WTC11 (cell line): ENCODE data around the gene HEPHL1. TPM values are rescaled to one million over a fixed set of nuclear protein-coding genes. Genes with fewer than 3 reads are reported as not detected.

Experiments
- ETV6 ChIP-seq: sonication (generic); formaldehyde crosslinking; IDR thresholded peaks from 2 replicates; pipeline ENCODE4 v1.8.1; 2022; ENCODE audit warnings: mild to moderate bottlenecking, missing genetic modification reagents
- FOXK1 ChIP-seq: sonication (generic); formaldehyde crosslinking; IDR thresholded peaks from 2 replicates; pipeline ENCODE4 v1.8.0; 2022; ENCODE audit warnings: mild to moderate bottlenecking, moderate library complexity, missing genetic modification reagents
- FOXP1 ChIP-seq: sonication (generic); formaldehyde crosslinking; IDR thresholded peaks from 2 replicates; pipeline ENCODE4 v1.8.0; 2022; ENCODE audit warnings: missing genetic modification reagents, mild to moderate bottlenecking, moderate library complexity, borderline replicate concordance
- GTF2I ChIP-seq: fragments of 250-450 bp; sonication (Bioruptor Pico); conservative IDR thresholded peaks from 2 replicates; pipeline ENCODE4 v1.4.0; 2021; ENCODE audit warnings: mild to moderate bottlenecking
- JUN ChIP-seq: sonication (generic); formaldehyde crosslinking; IDR thresholded peaks from 2 replicates; pipeline ENCODE4 v1.8.0; 2023; ENCODE audit warnings: mild to moderate bottlenecking, missing genetic modification reagents
- MXD4 ChIP-seq: fragments of 250-450 bp; sonication (Bioruptor Pico); IDR thresholded peaks from 2 replicates; pipeline ENCODE4 v1.8.0; 2021; ENCODE audit warnings: mild to moderate bottlenecking, moderate library complexity, borderline replicate concordance
- NFE2L1 ChIP-seq: sonication (generic); formaldehyde crosslinking; IDR thresholded peaks from 2 replicates; pipeline ENCODE4 v1.8.1; 2023; ENCODE audit warnings: missing genetic modification reagents
- NFYB ChIP-seq: sonication (generic); formaldehyde crosslinking; conservative IDR thresholded peaks from 2 replicates; pipeline ENCODE4 v1.8.0; 2022; ENCODE audit warnings: low read depth, missing genetic modification reagents
- RELA ChIP-seq: sonication (generic); formaldehyde crosslinking; IDR thresholded peaks from 2 replicates; pipeline ENCODE4 v1.8.1; 2022; ENCODE audit warnings: missing genetic modification reagents, mild to moderate bottlenecking, borderline replicate concordance
- SMAD4 ChIP-seq: sonication (generic); formaldehyde crosslinking; IDR thresholded peaks from 2 replicates; pipeline ENCODE4 v1.8.0; 2022; ENCODE audit warnings: mild to moderate bottlenecking, missing genetic modification reagents
- SP1 ChIP-seq: sonication (generic); formaldehyde crosslinking; conservative IDR thresholded peaks from 2 replicates; pipeline ENCODE4 v1.8.1; 2022; ENCODE audit warnings: missing genetic modification reagents
- TEAD1 ChIP-seq: sonication (generic); formaldehyde crosslinking; IDR thresholded peaks from 2 replicates; pipeline ENCODE4 v1.8.0; 2022; ENCODE audit warnings: mild to moderate bottlenecking, missing genetic modification reagents
- TEAD4 ChIP-seq: sonication (generic); formaldehyde crosslinking; IDR thresholded peaks from 2 replicates; pipeline ENCODE4 v1.8.0; 2022; ENCODE audit warnings: mild to moderate bottlenecking, missing genetic modification reagents
- TP53 ChIP-seq: sonication (generic); formaldehyde crosslinking; IDR thresholded peaks from 2 replicates; pipeline ENCODE4 v1.8.1; 2023; ENCODE audit warnings: mild to moderate bottlenecking, missing genetic modification reagents
- ZNF219 ChIP-seq: sonication (generic); formaldehyde crosslinking; IDR thresholded peaks from 2 replicates; pipeline ENCODE4 v1.8.0; 2023; ENCODE audit warnings: missing genetic modification reagents, mild to moderate bottlenecking, borderline replicate concordance
- ZNF263 ChIP-seq: sonication (generic); formaldehyde crosslinking; IDR thresholded peaks from 2 replicates; pipeline ENCODE4 v1.8.1; 2022; ENCODE audit warnings: low read depth, mild to moderate bottlenecking, moderate library complexity, missing genetic modification reagents
- ZNF416 ChIP-seq: fragments of 250-450 bp; sonication (Bioruptor Pico); IDR thresholded peaks from 2 replicates; pipeline ENCODE4 v1.9.0; 2021; ENCODE audit warnings: mild to moderate bottlenecking, inconsistent platforms
- total RNA-seq: library from RNA; stranded (reverse); gene quantifications from 3 replicates; pipeline ENCODE4 v1.2.3, GENCODE V29; 2021
- TF ChIP-seq, protein P1 (sequence below): sonication (generic); formaldehyde crosslinking; IDR thresholded peaks from 2 replicates; pipeline ENCODE4 v1.8.0; 2022; ENCODE audit warnings: missing genetic modification reagents
- TF ChIP-seq, protein P2 (sequence below): sonication (generic); formaldehyde crosslinking; IDR thresholded peaks from 2 replicates; pipeline ENCODE4 v1.8.0; 2023; ENCODE audit warnings: mild to moderate bottlenecking, missing genetic modification reagents
- TF ChIP-seq, protein P3 (sequence below): sonication (generic); formaldehyde crosslinking; IDR thresholded peaks from 2 replicates; pipeline ENCODE4 v1.8.0; 2022; ENCODE audit warnings: mild to moderate bottlenecking, missing genetic modification reagents
- TF ChIP-seq, protein P4 (sequence below): sonication (generic); formaldehyde crosslinking; IDR thresholded peaks from 2 replicates; pipeline ENCODE4 v1.8.1; 2023; ENCODE audit warnings: mild to moderate bottlenecking, missing genetic modification reagents, moderate library complexity
- TF ChIP-seq, protein P5 (sequence below): fragments of 250-450 bp; sonication (Bioruptor Pico); IDR thresholded peaks from 2 replicates; pipeline ENCODE4 v1.8.0; 2021; ENCODE audit warnings: mild to moderate bottlenecking
- TF ChIP-seq, protein P6 (sequence below): sonication (generic); formaldehyde crosslinking; IDR thresholded peaks from 2 replicates; pipeline ENCODE4 v1.8.1; 2022; ENCODE audit warnings: mild to moderate bottlenecking, moderate library complexity, missing genetic modification reagents
- TF ChIP-seq, protein P7 (sequence below): fragments of 250-450 bp; sonication (Bioruptor Pico); IDR thresholded peaks from 2 replicates; pipeline ENCODE4 v1.9.0; 2021; ENCODE audit warnings: mild to moderate bottlenecking, borderline replicate concordance

Gene HEPHL1
- total RNA-seq, 1 experiment from 2014 or later, result 0.13 TPM

DNA sequence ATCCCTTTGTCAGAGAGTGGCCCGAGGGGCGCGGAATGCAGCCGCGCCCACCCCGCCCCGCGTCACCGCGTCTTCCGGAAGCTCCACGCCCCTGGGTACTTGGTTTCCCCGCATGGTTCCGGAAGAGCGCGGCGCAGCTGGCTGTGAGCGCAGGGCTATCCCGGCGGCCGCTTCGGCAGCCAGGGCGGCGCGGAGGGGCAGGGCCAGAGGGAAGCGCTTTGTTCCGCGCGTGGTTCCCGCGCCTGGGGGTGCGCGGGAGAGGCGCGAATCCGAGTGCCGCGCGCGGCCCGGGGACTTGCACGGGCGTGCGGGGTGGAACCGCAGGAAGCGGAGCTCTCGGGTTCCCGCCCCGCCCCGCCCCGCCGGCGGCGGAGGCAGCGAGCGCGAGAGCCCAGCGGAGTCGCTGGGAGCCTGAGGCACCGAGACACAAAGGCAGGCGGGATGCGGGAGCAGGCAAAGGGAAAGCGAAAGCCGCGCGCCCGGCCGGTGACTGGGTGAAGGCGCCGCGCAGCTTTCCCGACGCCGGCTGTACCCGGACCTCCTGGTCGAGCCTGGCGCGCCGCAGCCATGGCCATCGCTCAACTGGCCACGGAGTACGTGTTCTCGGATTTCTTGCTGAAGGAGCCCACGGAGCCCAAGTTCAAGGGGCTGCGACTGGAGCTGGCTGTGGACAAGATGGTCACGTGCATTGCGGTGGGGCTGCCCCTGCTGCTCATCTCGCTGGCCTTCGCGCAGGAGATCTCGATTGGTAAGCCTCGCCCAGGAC is 107.8 kb downstream of the HEPHL1 start, which contains the start of gene PANX1 (continued):
- TF ChIP-seq, protein P1, sequence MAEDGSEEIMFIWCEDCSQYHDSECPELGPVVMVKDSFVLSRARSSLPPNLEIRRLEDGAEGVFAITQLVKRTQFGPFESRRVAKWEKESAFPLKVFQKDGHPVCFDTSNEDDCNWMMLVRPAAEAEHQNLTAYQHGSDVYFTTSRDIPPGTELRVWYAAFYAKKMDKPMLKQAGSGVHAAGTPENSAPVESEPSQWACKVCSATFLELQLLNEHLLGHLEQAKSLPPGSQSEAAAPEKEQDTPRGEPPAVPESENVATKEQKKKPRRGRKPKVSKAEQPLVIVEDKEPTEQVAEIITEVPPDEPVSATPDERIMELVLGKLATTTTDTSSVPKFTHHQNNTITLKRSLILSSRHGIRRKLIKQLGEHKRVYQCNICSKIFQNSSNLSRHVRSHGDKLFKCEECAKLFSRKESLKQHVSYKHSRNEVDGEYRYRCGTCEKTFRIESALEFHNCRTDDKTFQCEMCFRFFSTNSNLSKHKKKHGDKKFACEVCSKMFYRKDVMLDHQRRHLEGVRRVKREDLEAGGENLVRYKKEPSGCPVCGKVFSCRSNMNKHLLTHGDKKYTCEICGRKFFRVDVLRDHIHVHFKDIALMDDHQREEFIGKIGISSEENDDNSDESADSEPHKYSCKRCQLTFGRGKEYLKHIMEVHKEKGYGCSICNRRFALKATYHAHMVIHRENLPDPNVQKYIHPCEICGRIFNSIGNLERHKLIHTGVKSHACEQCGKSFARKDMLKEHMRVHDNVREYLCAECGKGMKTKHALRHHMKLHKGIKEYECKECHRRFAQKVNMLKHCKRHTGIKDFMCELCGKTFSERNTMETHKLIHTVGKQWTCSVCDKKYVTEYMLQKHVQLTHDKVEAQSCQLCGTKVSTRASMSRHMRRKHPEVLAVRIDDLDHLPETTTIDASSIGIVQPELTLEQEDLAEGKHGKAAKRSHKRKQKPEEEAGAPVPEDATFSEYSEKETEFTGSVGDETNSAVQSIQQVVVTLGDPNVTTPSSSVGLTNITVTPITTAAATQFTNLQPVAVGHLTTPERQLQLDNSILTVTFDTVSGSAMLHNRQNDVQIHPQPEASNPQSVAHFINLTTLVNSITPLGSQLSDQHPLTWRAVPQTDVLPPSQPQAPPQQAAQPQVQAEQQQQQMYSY (CRISPR knock-in tag), result no peak
- TF ChIP-seq, protein P2, sequence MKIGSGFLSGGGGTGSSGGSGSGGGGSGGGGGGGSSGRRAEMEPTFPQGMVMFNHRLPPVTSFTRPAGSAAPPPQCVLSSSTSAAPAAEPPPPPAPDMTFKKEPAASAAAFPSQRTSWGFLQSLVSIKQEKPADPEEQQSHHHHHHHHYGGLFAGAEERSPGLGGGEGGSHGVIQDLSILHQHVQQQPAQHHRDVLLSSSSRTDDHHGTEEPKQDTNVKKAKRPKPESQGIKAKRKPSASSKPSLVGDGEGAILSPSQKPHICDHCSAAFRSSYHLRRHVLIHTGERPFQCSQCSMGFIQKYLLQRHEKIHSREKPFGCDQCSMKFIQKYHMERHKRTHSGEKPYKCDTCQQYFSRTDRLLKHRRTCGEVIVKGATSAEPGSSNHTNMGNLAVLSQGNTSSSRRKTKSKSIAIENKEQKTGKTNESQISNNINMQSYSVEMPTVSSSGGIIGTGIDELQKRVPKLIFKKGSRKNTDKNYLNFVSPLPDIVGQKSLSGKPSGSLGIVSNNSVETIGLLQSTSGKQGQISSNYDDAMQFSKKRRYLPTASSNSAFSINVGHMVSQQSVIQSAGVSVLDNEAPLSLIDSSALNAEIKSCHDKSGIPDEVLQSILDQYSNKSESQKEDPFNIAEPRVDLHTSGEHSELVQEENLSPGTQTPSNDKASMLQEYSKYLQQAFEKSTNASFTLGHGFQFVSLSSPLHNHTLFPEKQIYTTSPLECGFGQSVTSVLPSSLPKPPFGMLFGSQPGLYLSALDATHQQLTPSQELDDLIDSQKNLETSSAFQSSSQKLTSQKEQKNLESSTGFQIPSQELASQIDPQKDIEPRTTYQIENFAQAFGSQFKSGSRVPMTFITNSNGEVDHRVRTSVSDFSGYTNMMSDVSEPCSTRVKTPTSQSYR (CRISPR knock-in tag), result 0 out of 2 replicates have a peak, but pooled peaks have one; percentile 62
- TF ChIP-seq, protein P3, sequence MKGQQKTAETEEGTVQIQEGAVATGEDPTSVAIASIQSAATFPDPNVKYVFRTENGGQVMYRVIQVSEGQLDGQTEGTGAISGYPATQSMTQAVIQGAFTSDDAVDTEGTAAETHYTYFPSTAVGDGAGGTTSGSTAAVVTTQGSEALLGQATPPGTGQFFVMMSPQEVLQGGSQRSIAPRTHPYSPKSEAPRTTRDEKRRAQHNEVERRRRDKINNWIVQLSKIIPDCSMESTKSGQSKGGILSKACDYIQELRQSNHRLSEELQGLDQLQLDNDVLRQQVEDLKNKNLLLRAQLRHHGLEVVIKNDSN (CRISPR knock-in tag), result peak; percentile 84
- TF ChIP-seq TEAD1, result peak; percentile 93
- TF ChIP-seq, protein P4, sequence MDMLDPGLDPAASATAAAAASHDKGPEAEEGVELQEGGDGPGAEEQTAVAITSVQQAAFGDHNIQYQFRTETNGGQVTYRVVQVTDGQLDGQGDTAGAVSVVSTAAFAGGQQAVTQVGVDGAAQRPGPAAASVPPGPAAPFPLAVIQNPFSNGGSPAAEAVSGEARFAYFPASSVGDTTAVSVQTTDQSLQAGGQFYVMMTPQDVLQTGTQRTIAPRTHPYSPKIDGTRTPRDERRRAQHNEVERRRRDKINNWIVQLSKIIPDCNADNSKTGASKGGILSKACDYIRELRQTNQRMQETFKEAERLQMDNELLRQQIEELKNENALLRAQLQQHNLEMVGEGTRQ (CRISPR knock-in tag), result peak; percentile 81
- no peak for TF ChIP-seq NFYB (CRISPR knock-in tag)
- TF ChIP-seq ZNF263 (CRISPR knock-in tag), result no peak
- no peak for TF ChIP-seq MXD4
- TF ChIP-seq ZNF219 (CRISPR knock-in tag), result 0 out of 2 replicates have a peak, but pooled peaks have one; percentile 67
- 0 out of 2 replicates have a peak, but pooled peaks have one; percentile 27 for TF ChIP-seq RELA (CRISPR knock-in tag)
- TF ChIP-seq TEAD4 (CRISPR knock-in tag), result peak; percentile 79; the same call in 1 of the 2 replicates
- no peak for TF ChIP-seq GTF2I (CRISPR knock-in tag)
- TF ChIP-seq, protein P5, sequence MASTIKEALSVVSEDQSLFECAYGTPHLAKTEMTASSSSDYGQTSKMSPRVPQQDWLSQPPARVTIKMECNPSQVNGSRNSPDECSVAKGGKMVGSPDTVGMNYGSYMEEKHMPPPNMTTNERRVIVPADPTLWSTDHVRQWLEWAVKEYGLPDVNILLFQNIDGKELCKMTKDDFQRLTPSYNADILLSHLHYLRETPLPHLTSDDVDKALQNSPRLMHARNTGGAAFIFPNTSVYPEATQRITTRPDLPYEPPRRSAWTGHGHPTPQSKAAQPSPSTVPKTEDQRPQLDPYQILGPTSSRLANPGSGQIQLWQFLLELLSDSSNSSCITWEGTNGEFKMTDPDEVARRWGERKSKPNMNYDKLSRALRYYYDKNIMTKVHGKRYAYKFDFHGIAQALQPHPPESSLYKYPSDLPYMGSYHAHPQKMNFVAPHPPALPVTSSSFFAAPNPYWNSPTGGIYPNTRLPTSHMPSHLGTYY (CRISPR knock-in tag), result peak; percentile 53; the same call in 1 of the 2 replicates
- peak; percentile 19; the same call in 1 of the 2 replicates for TF ChIP-seq TP53 (CRISPR knock-in tag)
- TF ChIP-seq, protein P6, sequence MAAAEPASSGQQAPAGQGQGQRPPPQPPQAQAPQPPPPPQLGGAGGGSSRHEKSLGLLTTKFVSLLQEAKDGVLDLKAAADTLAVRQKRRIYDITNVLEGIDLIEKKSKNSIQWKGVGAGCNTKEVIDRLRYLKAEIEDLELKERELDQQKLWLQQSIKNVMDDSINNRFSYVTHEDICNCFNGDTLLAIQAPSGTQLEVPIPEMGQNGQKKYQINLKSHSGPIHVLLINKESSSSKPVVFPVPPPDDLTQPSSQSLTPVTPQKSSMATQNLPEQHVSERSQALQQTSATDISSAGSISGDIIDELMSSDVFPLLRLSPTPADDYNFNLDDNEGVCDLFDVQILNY (CRISPR knock-in tag), result peak; percentile 80; the same call in 1 of the 2 replicates
- TF ChIP-seq NFE2L1 (CRISPR knock-in tag), result peak; percentile 62; the same call in 1 of the 2 replicates
- TF ChIP-seq ZNF416, result 0 out of 2 replicates have a peak, but pooled peaks have one; percentile 42
- peak; percentile 83 for TF ChIP-seq SP1
- TF ChIP-seq FOXK1 (CRISPR knock-in tag), result peak; percentile 68; the same call in 1 of the 2 replicates
- peak; percentile 91 for TF ChIP-seq ETV6 (CRISPR knock-in tag)
- peak; percentile 62; the same call in 1 of the 2 replicates for TF ChIP-seq JUN (CRISPR knock-in tag)
- TF ChIP-seq, protein P7, sequence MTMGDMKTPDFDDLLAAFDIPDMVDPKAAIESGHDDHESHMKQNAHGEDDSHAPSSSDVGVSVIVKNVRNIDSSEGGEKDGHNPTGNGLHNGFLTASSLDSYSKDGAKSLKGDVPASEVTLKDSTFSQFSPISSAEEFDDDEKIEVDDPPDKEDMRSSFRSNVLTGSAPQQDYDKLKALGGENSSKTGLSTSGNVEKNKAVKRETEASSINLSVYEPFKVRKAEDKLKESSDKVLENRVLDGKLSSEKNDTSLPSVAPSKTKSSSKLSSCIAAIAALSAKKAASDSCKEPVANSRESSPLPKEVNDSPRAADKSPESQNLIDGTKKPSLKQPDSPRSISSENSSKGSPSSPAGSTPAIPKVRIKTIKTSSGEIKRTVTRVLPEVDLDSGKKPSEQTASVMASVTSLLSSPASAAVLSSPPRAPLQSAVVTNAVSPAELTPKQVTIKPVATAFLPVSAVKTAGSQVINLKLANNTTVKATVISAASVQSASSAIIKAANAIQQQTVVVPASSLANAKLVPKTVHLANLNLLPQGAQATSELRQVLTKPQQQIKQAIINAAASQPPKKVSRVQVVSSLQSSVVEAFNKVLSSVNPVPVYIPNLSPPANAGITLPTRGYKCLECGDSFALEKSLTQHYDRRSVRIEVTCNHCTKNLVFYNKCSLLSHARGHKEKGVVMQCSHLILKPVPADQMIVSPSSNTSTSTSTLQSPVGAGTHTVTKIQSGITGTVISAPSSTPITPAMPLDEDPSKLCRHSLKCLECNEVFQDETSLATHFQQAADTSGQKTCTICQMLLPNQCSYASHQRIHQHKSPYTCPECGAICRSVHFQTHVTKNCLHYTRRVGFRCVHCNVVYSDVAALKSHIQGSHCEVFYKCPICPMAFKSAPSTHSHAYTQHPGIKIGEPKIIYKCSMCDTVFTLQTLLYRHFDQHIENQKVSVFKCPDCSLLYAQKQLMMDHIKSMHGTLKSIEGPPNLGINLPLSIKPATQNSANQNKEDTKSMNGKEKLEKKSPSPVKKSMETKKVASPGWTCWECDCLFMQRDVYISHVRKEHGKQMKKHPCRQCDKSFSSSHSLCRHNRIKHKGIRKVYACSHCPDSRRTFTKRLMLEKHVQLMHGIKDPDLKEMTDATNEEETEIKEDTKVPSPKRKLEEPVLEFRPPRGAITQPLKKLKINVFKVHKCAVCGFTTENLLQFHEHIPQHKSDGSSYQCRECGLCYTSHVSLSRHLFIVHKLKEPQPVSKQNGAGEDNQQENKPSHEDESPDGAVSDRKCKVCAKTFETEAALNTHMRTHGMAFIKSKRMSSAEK, result no peak
- TF ChIP-seq FOXP1, result 0 out of 2 replicates have a peak, but pooled peaks have one; percentile 43
- 0 out of 2 replicates have a peak, but pooled peaks have one; percentile 53 for TF ChIP-seq SMAD4
